Measurements from ENCODE around the gene SAMD4A.

The SAMD4A gene

DNA sequence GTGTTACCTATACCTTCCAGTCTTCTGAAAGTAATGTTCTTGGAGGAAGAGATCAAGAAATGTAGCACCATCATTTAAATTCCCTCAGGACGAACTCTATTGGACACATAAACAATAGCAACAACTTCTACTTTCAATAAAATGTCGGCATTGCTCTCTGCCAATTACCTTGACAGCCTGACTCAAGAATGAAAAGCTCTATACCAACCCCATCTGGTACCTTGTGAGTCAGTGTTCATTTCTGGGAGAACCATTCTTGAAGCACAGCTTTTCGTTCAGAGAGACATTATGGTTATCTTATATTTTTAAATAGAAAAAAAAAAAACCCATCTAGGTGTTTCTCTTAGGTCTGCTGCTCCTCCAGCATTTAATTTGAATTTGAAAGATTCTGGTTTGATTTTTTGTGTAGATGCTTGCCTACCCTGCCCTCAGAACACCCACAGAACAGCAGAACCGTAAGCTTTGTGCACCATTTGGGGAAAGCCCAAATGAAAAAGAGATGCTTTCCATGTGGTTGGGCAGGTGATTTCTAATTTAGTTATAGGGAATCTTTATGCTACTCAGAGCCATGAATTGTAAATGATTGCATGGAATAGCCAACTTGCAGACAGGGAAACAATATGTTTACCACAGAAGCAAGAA, 156.0 kb downstream of the SAMD4A start:
- no peak for DNase-seq
- TF ChIP-seq, protein P1, sequence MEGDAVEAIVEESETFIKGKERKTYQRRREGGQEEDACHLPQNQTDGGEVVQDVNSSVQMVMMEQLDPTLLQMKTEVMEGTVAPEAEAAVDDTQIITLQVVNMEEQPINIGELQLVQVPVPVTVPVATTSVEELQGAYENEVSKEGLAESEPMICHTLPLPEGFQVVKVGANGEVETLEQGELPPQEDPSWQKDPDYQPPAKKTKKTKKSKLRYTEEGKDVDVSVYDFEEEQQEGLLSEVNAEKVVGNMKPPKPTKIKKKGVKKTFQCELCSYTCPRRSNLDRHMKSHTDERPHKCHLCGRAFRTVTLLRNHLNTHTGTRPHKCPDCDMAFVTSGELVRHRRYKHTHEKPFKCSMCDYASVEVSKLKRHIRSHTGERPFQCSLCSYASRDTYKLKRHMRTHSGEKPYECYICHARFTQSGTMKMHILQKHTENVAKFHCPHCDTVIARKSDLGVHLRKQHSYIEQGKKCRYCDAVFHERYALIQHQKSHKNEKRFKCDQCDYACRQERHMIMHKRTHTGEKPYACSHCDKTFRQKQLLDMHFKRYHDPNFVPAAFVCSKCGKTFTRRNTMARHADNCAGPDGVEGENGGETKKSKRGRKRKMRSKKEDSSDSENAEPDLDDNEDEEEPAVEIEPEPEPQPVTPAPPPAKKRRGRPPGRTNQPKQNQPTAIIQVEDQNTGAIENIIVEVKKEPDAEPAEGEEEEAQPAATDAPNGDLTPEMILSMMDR (IDR thresholded peaks at IDR 0.05): peak; percentile 34

DNA sequence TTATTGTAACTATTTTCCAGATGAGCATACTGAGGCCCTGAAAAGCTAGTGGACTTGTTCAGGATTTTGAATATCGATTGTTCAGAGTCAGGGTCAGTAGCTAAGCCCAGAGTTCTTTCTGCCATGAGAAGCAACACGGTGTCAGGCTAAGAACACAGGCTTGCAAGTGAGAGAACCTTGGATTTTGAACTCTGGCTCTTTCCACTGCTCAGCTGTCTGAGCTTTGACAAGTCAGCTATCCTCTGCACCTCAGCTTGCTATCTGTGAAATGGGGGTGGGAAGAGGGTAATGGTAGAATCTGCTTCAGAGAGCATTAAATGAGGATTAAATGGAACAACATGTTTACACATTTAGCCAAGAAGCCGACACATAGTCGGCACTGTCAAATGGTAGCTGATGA, 157.2 kb downstream of the SAMD4A start:
- H3K27me3 Mint-ChIP-seq (ENCODE audit: low read depth, poor library complexity): peaks cover 7% of the 10 kb centered on the region
- TF ChIP-seq, protein P1 (IDR thresholded peaks at IDR 0.05): no peak
- H3K4me1 Mint-ChIP-seq: peaks cover 22% of the 10 kb centered on the region
- peaks cover 4% of the 10 kb centered on the region for H3K9me3 Mint-ChIP-seq
- no peak overlapping the region for H3K27ac Mint-ChIP-seq
- H3K36me3 Mint-ChIP-seq (ENCODE audit: low read depth): no peaks in the 10 kb centered on the region
- no peak for DNase-seq
- no peak overlapping the region for H3K4me3 Mint-ChIP-seq

More for the DNA sequence above, 156.0 kb downstream of the SAMD4A start:
- H3K9me3 Mint-ChIP-seq: peaks cover 4% of the 10 kb centered on the region
- no peaks in the 10 kb centered on the region for H3K36me3 Mint-ChIP-seq (ENCODE audit: low read depth)
- peaks cover 12% of the 10 kb centered on the region for H3K4me1 Mint-ChIP-seq
- no peak overlapping the region for H3K27ac Mint-ChIP-seq
- H3K27me3 Mint-ChIP-seq (ENCODE audit: low read depth, poor library complexity): peaks cover 4% of the 10 kb centered on the region
- H3K4me3 Mint-ChIP-seq: no peak overlapping the region

DNA sequence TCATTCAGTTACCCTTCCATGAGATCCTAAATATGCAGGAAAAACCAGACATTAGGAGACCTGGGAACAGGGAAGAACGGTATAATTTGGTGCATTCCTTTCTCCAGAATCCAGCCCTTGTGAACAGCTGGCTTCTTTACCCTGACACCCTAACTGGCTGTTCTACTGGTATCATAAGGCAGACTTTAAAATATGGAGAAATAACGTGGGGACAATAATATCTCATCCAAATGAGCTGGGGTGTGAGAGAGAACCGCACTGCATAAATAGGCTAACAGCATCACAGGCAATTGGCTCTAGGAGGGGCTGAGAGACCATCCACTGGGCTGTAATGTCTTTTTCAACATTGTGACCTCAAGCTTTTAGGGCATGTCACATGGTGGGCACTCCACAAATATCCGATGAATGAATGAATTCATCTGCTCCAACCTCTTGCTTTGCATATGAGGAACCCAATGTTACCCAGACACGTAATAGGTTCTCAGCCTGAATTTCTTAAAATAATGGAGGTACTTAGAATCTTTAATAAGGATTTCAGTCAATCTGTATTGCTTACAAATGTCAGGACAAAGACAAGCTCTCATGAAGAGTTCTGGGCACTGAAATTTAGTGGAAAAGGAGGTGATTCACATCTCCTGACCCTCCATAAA, 157.9 kb downstream of the SAMD4A start:
- no peak overlapping the region for H3K4me3 Mint-ChIP-seq
- H3K9me3 Mint-ChIP-seq: peaks cover 4% of the 10 kb centered on the region
- TF ChIP-seq, protein P1 (IDR thresholded peaks at IDR 0.05): no peak
- no peaks in the 10 kb centered on the region for H3K36me3 Mint-ChIP-seq (ENCODE audit: low read depth)
- peaks cover 22% of the 10 kb centered on the region for H3K4me1 Mint-ChIP-seq
- DNase-seq: no peak
- peaks cover 7% of the 10 kb centered on the region for H3K27me3 Mint-ChIP-seq (ENCODE audit: low read depth, poor library complexity)
- H3K27ac Mint-ChIP-seq: no peak overlapping the region

DNA sequence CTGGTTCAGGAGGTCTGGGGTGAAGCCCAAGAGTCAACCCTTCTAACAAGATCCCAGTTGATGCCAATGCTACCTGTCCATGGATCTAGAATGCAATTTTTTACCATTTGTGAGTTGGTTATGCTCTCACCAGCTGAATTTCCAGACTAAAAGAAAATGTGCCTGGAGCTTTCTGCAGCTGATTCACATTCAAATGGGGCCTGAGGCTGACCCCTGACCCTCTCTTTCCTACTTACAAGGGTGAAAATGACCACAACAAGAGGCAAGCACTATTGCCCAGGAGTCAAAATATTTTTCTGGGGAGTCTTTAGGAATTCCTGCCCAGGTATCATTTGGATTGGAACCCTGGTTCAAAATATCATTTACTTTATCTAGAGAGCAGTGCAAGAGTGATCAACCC, 159.1 kb downstream of the SAMD4A start:
- Mint-ChIP-seq H3K4me1 (peaks cover 22% of the 10 kb centered on the region), H3K27me3 (ENCODE audit: low read depth, poor library complexity) (peaks cover 16% of the 10 kb centered on the region), H3K4me3 (no peak overlapping the region), H3K27ac (no peak overlapping the region), H3K9me3 (no peaks in the 10 kb centered on the region), H3K36me3 (ENCODE audit: low read depth) (no peaks in the 10 kb centered on the region)
- TF ChIP-seq, protein P1 (IDR thresholded peaks at IDR 0.05): no peak
- no peak for DNase-seq

DNA sequence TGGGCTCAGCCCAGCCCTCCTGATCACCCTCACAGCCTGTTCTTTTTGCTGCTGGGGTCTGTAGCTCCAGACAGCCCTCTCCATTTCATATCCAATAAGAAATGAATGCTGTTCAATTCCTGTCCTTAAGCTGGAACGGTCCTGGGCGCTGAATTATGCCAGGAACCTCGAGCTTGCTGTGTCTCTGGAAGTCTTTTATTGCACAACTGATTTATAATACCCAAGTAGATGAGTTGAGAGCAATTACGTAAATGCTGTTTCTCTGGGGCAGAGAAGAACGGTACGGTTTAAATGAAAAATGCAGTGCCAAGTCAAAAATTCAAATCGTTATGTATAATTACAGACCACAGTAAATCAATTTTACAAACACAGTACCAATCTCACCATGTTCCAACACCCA, 161.0 kb downstream of the SAMD4A start:
- no peak overlapping the region for H3K27ac Mint-ChIP-seq
- H3K27me3 Mint-ChIP-seq (ENCODE audit: low read depth, poor library complexity): peaks cover 16% of the 10 kb centered on the region
- no peaks in the 10 kb centered on the region for H3K36me3 Mint-ChIP-seq (ENCODE audit: low read depth)
- H3K4me3 Mint-ChIP-seq: no peak overlapping the region
- DNase-seq: no peak
- H3K4me1 Mint-ChIP-seq: peaks cover 22% of the 10 kb centered on the region
- TF ChIP-seq, protein P1 (IDR thresholded peaks at IDR 0.05): no peak
- no peaks in the 10 kb centered on the region for H3K9me3 Mint-ChIP-seq

Measured in nephron progenitor cell (in vitro differentiated cells).